Astrocyte (in vitro differentiated cells and primary cell): ENCODE measurements around the gene POLD4.

Experiments
- CTCF ChIP-seq: IDR thresholded peaks from 2 replicates; pipeline ENCODE4 v1.5.1; 2011; ENCODE audit warnings: low read depth, mild to moderate bottlenecking, inconsistent platforms, low read length, moderate library complexity; ENCODE audit not compliant: insufficient read depth
- EZH2 ChIP-seq: IDR thresholded peaks from 2 replicates; pipeline ENCODE4 v1.6.1; 2012; ENCODE audit warnings: mild to moderate bottlenecking, low read length, inconsistent platforms; ENCODE audit not compliant: insufficient read depth

- TF ChIP-seq CTCF (no peak), EZH2 (no peak)
Measured at GRCh38 chr11:67302571-67303131, 50.7 kb downstream of the POLD4 start.
